Measurements from ENCODE around the gene C5orf22.

DNA sequence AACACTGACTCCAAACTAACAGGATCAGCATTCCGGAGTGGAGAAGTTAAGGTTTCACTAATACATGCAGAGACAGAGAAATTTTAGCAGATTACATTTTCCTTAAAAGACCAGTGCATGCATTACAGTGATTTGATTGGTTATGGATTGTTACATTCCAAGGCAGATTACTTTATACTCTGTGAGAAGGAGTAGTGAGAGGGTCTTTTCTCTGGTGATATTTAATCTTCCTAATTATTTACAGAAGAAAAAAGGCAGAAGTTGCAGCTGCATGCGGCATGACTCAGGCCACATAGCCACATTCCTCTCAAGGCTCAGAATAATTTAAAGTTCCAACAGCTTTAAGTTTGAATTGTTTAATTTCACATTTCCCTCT is 53.8 kb downstream of the C5orf22 start:
- no peak for TF ChIP-seq POLR2AphosphoS5 (IDR thresholded peaks at IDR 0.05)
- TF ChIP-seq, protein P1, sequence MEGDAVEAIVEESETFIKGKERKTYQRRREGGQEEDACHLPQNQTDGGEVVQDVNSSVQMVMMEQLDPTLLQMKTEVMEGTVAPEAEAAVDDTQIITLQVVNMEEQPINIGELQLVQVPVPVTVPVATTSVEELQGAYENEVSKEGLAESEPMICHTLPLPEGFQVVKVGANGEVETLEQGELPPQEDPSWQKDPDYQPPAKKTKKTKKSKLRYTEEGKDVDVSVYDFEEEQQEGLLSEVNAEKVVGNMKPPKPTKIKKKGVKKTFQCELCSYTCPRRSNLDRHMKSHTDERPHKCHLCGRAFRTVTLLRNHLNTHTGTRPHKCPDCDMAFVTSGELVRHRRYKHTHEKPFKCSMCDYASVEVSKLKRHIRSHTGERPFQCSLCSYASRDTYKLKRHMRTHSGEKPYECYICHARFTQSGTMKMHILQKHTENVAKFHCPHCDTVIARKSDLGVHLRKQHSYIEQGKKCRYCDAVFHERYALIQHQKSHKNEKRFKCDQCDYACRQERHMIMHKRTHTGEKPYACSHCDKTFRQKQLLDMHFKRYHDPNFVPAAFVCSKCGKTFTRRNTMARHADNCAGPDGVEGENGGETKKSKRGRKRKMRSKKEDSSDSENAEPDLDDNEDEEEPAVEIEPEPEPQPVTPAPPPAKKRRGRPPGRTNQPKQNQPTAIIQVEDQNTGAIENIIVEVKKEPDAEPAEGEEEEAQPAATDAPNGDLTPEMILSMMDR (IDR thresholded peaks at IDR 0.05 in 8 of 11, conservative IDR thresholded peaks at IDR 0.05 in 3 of 11), result no peak
- TF ChIP-seq POLR2A (IDR thresholded peaks at IDR 0.05), result no peak
